Endodermal cell (in vitro differentiated cells): ENCODE measurements around the gene NOTCH4. TPM values are rescaled to one million over a fixed set of nuclear protein-coding genes. Genes with fewer than 3 reads are reported as not detected.

ENCODE experiments used
- DNase-seq: peaks from one replicate; pipeline ENCODE4 v3.0.0-alpha.2; 2017
- H3K27ac ChIP-seq: 2 replicates; pipeline ENCODE4 v1.5.1; 2013; ENCODE audit warnings: mild to moderate bottlenecking, low read depth, low read length, moderate library complexity
- H3K27me3 ChIP-seq: 2 replicates; pipeline ENCODE4 v1.6.1; 2013; ENCODE audit warnings: mild to moderate bottlenecking, low read length, moderate library complexity; ENCODE audit not compliant: insufficient read depth, control insufficient read depth, poor library complexity, severe bottlenecking
- H3K36me3 ChIP-seq: 2 replicates; pipeline ENCODE4 v1.7.0; 2013; ENCODE audit warnings: mild to moderate bottlenecking, low read length, moderate library complexity; ENCODE audit not compliant: control insufficient read depth, insufficient read depth
- H3K4me1 ChIP-seq: one replicate; pipeline ENCODE4 v1.7.0; 2013; ENCODE audit warnings: low read length; ENCODE audit not compliant: control insufficient read depth, insufficient read depth
- H3K4me3 ChIP-seq: 2 replicates; pipeline ENCODE4 v1.5.1; 2013; ENCODE audit warnings: mild to moderate bottlenecking, low read length, moderate library complexity
- H3K9ac ChIP-seq: 2 replicates; pipeline ENCODE4 v1.6.1; 2013; ENCODE audit warnings: mild to moderate bottlenecking, low read length, moderate library complexity; ENCODE audit not compliant: poor library complexity, severe bottlenecking; ENCODE audit errors: extremely low read depth
- H3K9me3 ChIP-seq: 2 replicates; pipeline ENCODE4 v1.6.1; 2013; ENCODE audit warnings: mild to moderate bottlenecking, low read length, moderate library complexity; ENCODE audit not compliant: control insufficient read depth
- H3K27ac Mint-ChIP-seq: 2 replicates; pipeline ENCODE4 v1.8.0; 2020; ENCODE audit warnings: mixed read lengths
- H3K27me3 Mint-ChIP-seq: 2 replicates; pipeline ENCODE4 v1.8.0; 2021; ENCODE audit warnings: mild to moderate bottlenecking, mixed read lengths; ENCODE audit not compliant: insufficient read depth
- H3K36me3 Mint-ChIP-seq: 2 replicates; pipeline ENCODE4 v1.8.0; 2020; ENCODE audit warnings: low read depth, mixed read lengths
- H3K4me1 Mint-ChIP-seq: 2 replicates; pipeline ENCODE4 v1.8.0; 2020; ENCODE audit warnings: mixed read lengths
- H3K4me3 Mint-ChIP-seq: 2 replicates; pipeline ENCODE4 v1.8.0; 2020; ENCODE audit warnings: mild to moderate bottlenecking, moderate library complexity, mixed read lengths
- H3K9me3 Mint-ChIP-seq: 2 replicates; pipeline ENCODE4 v1.8.0; 2020; ENCODE audit warnings: mild to moderate bottlenecking, mixed read lengths
- CTCF ChIP-seq: fragments of 200-600 bp; sonication (generic); conservative IDR thresholded peaks from 2 replicates; pipeline ENCODE4 v1.5.0; 2021; ENCODE audit warnings: antibody characterized with exemption, mild to moderate bottlenecking
- WGBS, 2 experiments: methylation state at CpG; one replicate each; pipeline versions ENCODE4 v1.1.5 to v1.1.7; 2013; ENCODE audit warnings: missing lambda C conversion rate in 2 of 2, mixed read lengths in 1 of 2; ENCODE audit not compliant: insufficient coverage in 1 of 2, insufficient read length in 1 of 2; 5-methylcytosine and 5-hydroxymethylcytosine counted together
- total RNA-seq, 2 donors: library from RNA; stranded (reverse); fragmentation: NEBNext Ultra II Directional in 1 of 2; extraction: Animal tissue kit (Norgen Biotek cat#: 25700) in 1 of 2; gene quantifications; 2 replicates in 1 of 2; 3 replicates in 1 of 2; pipeline ENCODE4 v1.2.1, GENCODE V29; 2021

The NOTCH4 gene
- total RNA-seq, 2 donors from 2014 or later: 2.1 to 2.5 TPM

- no peak overlapping the region for H3K9ac ChIP-seq
- DNase-seq: peak; percentile 91
Observed at GRCh38 chr6:32166411-32167061, 57.3 kb downstream of the NOTCH4 start.

GRCh38 chr6:32164295-32164694, 59.6 kb downstream of the NOTCH4 start, which contains the start of gene EGFL8:
EGFL8 (plus strand) TSS chr6:32164595; CDS start chr6:32166166, 1,571 bp downstream.
- H3K4me1 ChIP-seq: peaks cover 21% of the 10 kb centered on the region
- H3K4me3 Mint-ChIP-seq: no peak within 1 kb of the TSS

More at GRCh38 chr6:32166411-32167061, 57.3 kb downstream of the NOTCH4 start:
- Mint-ChIP-seq H3K27me3 (no peaks in the 10 kb centered on the region), H3K36me3 (peaks cover 79% of the 10 kb centered on the region), H3K4me3 (no peak overlapping the region), H3K9me3 (no peaks in the 10 kb centered on the region), H3K27ac (peak overlapping the region; percentile 96), H3K4me1 (peaks cover 45% of the 10 kb centered on the region)
- peaks cover 26% of the 10 kb centered on the region for H3K4me1 ChIP-seq
- peak overlapping the region; percentile 50 for H3K27ac ChIP-seq
- no peaks in the 10 kb centered on the region for H3K9me3 ChIP-seq
- H3K27me3 ChIP-seq: no peaks in the 10 kb centered on the region
- 93 to 94% methylated on average over 14 to 30 of the region's 30 CpGs for WGBS, 2 experiments
- no peak overlapping the region for H3K4me3 ChIP-seq
- TF ChIP-seq CTCF: peak; percentile 53
- H3K36me3 ChIP-seq: peaks cover 76% of the 10 kb centered on the region

GRCh38 chr6:32163559-32164258, 60.2 kb downstream of the NOTCH4 start:
- WGBS, 2 experiments: 93 to 100% methylated on average over 1 to 7 of the region's 7 CpGs
- no peak overlapping the region for H3K4me3 Mint-ChIP-seq
- H3K27ac Mint-ChIP-seq: peak overlapping the region; percentile 80
- no peak for DNase-seq
- Histone ChIP-seq H3K4me3 (no peak overlapping the region), H3K27ac (peak overlapping the region; percentile 93), H3K9ac (no peak overlapping the region), H3K36me3 (peaks cover 52% of the 10 kb centered on the region), H3K4me1 (peaks cover 17% of the 10 kb centered on the region), H3K9me3 (no peaks in the 10 kb centered on the region), H3K27me3 (no peaks in the 10 kb centered on the region)
- H3K36me3 Mint-ChIP-seq: peaks cover 65% of the 10 kb centered on the region
- no peaks in the 10 kb centered on the region for H3K27me3 Mint-ChIP-seq
- TF ChIP-seq CTCF: no peak
- H3K4me1 Mint-ChIP-seq: peaks cover 29% of the 10 kb centered on the region
- no peaks in the 10 kb centered on the region for H3K9me3 Mint-ChIP-seq

More at GRCh38 chr6:32164295-32164694, 59.6 kb downstream of the NOTCH4 start, which contains the start of gene EGFL8:
- H3K4me3 ChIP-seq: no peak within 1 kb of the TSS
- no peak for TF ChIP-seq CTCF
- Mint-ChIP-seq H3K36me3 (peaks cover 67% of the 10 kb centered on the region), H3K27me3 (no peaks in the 10 kb centered on the region), H3K4me1 (peaks cover 33% of the 10 kb centered on the region), H3K27ac (peak within 1 kb of the TSS; percentile 80), H3K9me3 (no peaks in the 10 kb centered on the region)
- DNase-seq: no peak
- no peaks in the 10 kb centered on the region for H3K9me3 ChIP-seq
- no peak within 1 kb of the TSS for H3K9ac ChIP-seq
- H3K27ac ChIP-seq: peak within 1 kb of the TSS; percentile 93
- peaks cover 54% of the 10 kb centered on the region for H3K36me3 ChIP-seq
- no peaks in the 10 kb centered on the region for H3K27me3 ChIP-seq
